Measurements from ENCODE around the gene KCNH2.

The KCNH2 gene

GRCh38 chr7:150949971-150950491 lies 28.1 kb downstream of the KCNH2 start:
- no peak overlapping the region for H3K27ac ChIP-seq
- no peak for TF ChIP-seq CTCF (IDR thresholded peaks at IDR 0.05)
- no peak for TF ChIP-seq ZFX (IDR thresholded peaks at IDR 0.05; ENCODE audit: borderline replicate concordance)

GRCh38 chr7:150949564-150949963 lies 28.6 kb downstream of the KCNH2 start:
- no peak overlapping the region for H3K27ac ChIP-seq
- no peak for TF ChIP-seq CTCF (IDR thresholded peaks at IDR 0.05)
- no peak for TF ChIP-seq ZFX (IDR thresholded peaks at IDR 0.05; ENCODE audit: borderline replicate concordance)

GRCh38 chr7:150948791-150949251 lies 29.3 kb downstream of the KCNH2 start:
- TF ChIP-seq ZFX (IDR thresholded peaks at IDR 0.05; ENCODE audit: borderline replicate concordance) = no peak
- TF ChIP-seq CTCF (IDR thresholded peaks at IDR 0.05) = no peak
- no peak overlapping the region for H3K27ac ChIP-seq

- TF ChIP-seq ZFX (IDR thresholded peaks at IDR 0.05; ENCODE audit: borderline replicate concordance) = no peak
- TF ChIP-seq CTCF (IDR thresholded peaks at IDR 0.05) = no peak
- no peak overlapping the region for H3K27ac ChIP-seq
Observed at GRCh38 chr7:150947761-150948651, 30.1 kb downstream of the KCNH2 start.

GRCh38 chr7:150947241-150947745 lies 30.8 kb downstream of the KCNH2 start:
- TF ChIP-seq CTCF (IDR thresholded peaks at IDR 0.05) = no peak
- TF ChIP-seq ZFX (IDR thresholded peaks at IDR 0.05; ENCODE audit: borderline replicate concordance) = no peak

GRCh38 chr7:150946421-150947240 lies 31.5 kb downstream of the KCNH2 start:
- TF ChIP-seq CTCF (IDR thresholded peaks at IDR 0.05) (no peak), ZFX (IDR thresholded peaks at IDR 0.05; ENCODE audit: borderline replicate concordance) (no peak)

More at GRCh38 chr7:150947241-150947745, 30.8 kb downstream of the KCNH2 start:
- H3K27ac ChIP-seq = no peak overlapping the region

More at GRCh38 chr7:150946421-150947240, 31.5 kb downstream of the KCNH2 start:
- no peak overlapping the region for H3K27ac ChIP-seq
